ENCODE data around the gene SYK.

SYK gene

DNA sequence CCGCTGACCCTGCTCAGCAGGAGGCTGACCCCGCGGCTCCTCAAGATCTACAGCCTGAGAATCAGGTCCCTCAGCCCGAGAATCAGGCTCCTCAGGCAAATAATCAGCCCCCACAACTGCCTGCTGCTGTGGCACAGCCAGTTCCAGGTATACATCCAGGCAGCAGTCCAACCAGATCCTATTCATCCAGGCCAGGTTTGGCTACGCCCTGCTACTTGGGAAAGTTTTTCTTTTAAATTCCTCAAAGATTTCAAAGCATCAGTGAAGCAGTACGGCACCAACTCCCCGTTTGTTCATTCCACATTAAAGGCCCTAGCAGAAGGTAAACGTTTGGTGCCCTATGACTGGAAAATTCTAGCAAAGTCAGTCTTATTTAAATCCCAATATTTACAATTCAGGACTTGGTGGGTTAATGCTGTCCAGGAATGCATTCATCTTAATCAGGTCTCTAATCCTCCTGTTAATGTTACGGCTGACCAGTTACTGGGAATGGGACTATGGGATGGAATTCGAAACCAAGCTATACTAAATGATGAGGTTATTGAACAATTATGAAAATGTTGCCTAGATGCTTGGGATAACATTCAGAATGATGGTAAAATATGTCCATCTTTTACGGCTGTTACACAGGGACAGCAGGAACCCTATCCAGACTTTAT, 102.3 kb downstream of the SYK start:
- no peak for DNase-seq

DNA sequence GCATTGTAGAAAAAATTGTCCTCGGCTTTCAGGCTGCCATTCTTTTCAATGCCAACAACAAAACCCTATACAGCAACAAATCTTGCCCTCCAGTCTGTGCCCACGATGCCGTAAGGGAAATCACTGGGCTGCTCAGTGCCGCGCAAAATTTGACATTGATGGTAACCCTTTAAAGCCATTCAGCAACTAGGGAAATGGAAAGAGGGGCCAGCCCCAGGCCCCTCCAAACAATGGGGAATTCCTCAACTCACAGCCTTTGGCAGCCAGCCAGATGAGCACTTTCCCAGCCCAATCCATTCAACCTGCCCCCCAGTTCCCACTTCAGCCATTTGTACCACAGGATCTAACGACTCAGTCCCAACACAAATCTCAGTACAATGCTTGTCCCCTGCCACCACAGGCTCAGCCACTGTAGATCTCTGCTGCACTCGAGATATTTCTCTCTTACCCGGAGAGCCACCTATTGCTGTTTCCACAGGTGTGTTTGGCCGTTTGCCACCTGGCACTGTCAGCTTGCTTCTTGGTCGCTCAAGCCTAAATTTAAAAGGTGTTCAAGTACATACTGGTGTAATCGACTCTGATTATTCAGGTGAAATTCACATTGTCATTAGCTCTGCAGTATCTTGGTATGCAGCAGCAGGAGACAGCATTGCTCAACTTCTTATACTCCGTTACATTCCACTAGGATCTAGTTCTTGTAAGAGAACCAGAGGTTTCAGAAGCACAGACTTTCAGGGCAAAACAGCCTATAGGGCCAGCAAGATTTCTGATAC, 103.3 kb downstream of the SYK start:
- DNase-seq: no peak

DNA sequence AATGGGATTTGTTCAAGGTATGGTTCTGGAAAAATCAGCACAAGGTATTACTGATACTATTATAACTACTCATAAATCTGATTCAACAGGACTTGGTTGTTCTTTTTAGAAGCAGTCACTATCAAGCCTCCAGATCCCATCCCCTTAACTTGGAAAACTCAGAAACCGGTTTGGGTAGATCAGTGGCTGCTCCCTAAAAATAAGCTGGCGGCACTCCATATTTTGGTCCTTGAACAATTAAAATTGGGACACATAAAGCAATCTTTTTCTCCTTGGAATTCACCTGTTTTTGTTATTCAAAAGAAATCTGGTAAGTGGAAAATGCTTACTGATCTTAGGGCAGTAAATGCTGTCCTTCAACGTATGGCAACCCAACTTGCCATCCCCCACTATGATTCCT, 104.2 kb downstream of the SYK start:
- DNase-seq: no peak

DNA sequence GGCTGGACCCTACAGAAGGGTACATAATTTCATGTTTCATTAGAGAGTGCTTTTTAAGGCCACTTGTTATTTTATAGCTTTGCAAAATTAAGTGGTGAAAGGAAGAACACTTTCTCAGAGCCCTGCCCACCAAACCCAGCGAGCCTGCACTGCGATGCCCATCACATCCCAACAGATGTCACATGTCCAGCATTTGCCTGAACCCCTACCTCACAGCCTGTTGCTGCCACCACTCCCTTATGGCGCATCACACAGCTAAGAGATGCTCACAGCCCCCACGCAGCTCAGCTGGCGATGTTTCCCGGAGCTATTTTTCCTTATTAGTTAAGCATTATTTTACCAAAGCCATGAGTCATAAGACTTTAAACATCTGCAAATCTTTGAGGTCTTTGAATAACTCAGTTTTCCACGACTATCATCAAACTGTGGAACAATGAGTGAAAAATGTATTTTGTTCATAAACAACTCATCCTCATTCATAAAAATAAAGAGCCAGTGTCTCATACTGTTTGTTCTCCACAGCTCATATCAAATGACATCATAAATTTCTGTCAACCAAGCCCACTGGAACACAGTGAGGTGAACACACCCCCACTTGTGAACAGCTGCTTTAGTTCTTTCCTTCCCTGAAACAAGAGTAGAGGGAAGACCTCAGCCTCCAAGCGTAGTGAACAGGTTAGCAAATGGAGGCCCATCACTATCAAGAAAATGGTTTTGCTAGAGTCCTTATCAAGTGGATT, 104.9 kb downstream of the SYK start:
- DNase-seq: no peak

GRCh38 chr9:90907056-90907445, 105.4 kb downstream of the SYK start:
- no peak for DNase-seq

DNA sequence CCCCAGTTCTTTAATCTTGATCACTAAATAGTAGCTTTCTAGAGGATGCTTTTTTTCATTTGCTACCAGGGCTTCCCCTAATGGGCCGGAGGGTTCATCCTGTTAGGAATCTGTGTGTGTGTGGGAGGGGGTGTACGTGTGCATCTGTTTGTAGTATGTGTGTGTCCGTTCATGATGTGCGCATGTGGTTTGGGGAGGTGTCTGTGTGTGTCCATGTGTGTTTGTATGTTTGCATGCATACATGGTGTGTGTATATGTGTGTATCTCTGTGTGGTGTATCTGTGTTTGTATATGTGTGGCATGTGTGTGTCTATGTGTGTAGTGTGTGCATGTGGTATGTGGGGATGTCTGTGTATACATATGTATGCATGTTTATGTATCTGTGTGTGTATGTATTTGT, 106.2 kb downstream of the SYK start:
- DNase-seq: no peak

DNA sequence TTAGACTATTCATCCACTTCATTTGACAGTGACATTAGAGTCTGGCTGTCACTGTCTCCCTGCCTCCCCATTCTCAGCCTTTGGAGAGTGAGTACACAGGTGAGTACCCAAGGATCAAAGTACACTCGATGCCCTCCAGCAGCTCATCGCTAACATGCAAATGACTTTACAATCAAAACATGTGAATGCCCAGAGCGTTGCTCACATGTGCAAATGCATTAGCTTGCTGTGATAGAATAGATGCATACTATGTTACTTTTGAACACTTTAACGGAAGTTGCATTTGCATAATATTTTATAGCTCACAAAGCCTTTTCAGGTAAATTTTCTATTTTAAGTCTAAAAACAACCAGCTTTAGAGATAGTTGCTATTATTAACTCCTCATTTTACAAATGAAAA, 107.6 kb downstream of the SYK start:
- no peak for DNase-seq

- DNase-seq: no peak
Measured at GRCh38 chr9:90909747-90910283, 108.2 kb downstream of the SYK start.

GRCh38 chr9:90914196-90914595, 112.6 kb downstream of the SYK start:
- no peak for DNase-seq

DNA sequence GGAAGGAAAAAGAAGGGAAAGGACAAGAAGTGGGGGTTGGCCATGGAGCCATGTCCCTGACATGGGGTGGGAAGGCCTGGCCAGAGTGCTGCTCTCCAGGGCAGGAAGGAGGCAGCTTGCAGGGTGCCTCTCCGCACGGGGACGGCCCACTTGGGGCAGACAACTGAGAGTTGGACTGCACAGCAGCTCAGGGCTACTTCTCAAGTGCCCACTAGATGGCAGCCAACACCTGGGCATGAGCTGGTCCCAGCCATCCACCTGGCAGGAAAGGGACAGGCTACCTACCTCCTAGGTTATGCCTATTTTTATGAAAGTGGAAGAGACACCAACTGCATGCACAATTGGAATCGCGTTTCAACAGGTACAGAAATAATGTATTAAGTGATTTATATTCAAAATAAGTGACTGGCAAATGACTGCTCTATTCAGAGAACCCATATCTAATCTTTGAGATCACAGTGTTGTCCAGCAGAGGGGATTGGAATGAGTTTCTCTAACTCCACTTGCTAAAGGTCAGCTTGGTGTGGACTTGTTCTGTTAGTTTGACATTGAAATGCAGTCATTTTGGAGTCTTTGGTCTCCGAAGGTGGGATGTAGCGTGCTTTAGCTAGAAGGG, 113.4 kb downstream of the SYK start:
- DNase-seq: peak in 45 of 56 donors; percentile 6 to 76 (median 38)

GRCh38 chr9:90915693-90916092, 114.1 kb downstream of the SYK start:
- peak in 1 of 56 donors; percentile 5 for DNase-seq

GRCh38 chr9:90916147-90916734, 114.6 kb downstream of the SYK start:
- DNase-seq: no peak

GRCh38 chr9:90919883-90920282, 118.3 kb downstream of the SYK start:
- peak in 22 of 56 donors; percentile 2 to 57 (median 16) for DNase-seq

GRCh38 chr9:90921104-90921503, 119.5 kb downstream of the SYK start:
- peak in 42 of 56 donors; percentile 3 to 69 (median 31) for DNase-seq

- DNase-seq: no peak
Measured at GRCh38 chr9:90921969-90922368, 120.3 kb downstream of the SYK start.

- DNase-seq: no peak
Measured at GRCh38 chr9:90925581-90926257, 124.1 kb downstream of the SYK start.

- DNase-seq: no peak
Measured at GRCh38 chr9:90926936-90927335, 125.3 kb downstream of the SYK start.

GRCh38 chr9:90927496-90927895, 125.9 kb downstream of the SYK start:
- DNase-seq: no peak

DNA sequence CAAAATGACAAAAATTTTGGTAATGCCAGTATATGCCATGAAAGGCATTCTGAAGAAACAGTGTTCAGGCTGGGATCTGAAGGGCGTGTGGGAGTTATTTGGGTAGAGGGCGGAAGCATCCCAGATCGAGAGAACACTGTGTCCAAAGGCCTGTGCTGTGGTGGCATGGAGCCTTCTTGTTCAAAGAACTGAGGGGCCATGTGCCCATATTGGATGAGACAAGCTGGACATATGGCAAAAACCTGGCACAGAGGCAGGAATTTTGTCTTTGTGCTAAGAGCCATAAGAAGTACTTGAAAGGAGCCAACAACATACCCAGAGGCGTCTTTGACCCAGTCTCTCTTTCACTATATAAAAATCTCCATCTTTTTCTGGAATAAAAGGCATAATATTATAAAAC, 128.0 kb downstream of the SYK start:
- no peak for DNase-seq

DNA sequence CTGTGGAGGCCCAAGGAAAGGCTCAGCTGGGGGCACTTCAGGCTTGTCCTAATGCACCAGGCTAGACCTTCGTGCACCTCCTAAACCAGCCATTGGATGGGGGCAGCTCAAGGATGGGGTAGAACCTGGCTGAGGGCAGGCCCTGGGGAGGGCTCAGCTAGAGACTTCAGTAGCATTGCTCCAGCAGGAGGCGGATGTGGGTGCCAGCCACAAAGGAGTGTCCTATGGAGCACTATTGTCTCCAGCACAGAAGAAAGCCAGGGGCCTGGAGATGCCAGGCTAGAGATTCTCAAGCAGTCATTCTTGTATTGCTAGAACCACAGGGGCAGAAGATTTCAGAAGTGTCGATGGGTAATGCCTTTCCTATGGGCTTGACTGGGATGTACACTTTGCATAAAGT, 131.8 kb downstream of the SYK start:
- DNase-seq: no peak

DNA sequence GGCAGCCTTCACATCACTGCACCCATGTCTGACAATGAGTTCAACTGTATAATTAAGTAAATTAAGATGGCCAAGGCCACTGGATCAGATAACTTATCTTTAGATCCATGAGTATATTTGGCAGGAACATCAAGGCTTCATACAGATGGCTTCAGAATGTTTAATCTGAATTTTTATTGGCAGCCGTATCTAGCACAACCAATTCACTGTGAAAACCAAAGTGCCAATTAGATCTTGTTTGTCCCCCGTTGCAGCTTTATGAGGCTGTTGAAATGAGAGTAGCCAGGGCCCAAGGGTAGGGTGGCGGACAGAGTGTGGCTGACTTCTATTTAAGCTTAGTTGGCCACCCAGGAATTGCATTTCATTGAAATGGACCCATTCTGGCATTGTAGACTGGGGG, 137.7 kb downstream of the SYK start:
- no peak for DNase-seq
